Muscle of arm (tissue), 14 donors: ENCODE data around the gene AGPAT1. TPM values are rescaled to one million over a fixed set of nuclear protein-coding genes. Genes with fewer than 3 reads are reported as not detected.
"Not testable (repeated sequence)": the region's sequence is repeated elsewhere in the genome, so short reads cannot be mapped to it uniquely, and the experiment has no call there.

Source experiments
- DNase-seq: peaks from one replicate; pipeline ENCODE4 v3.0.0-alpha.2; 2013
- long read RNA-seq, 11 donors: transcript quantifications; one replicate each; lab custom pipeline, GENCODE V29; 2026
- polyA plus RNA-seq, 12 donors: library from polyadenylated mRNA; unstranded; fragments of 120-200 nt; gene quantifications; one replicate each; pipeline ENCODE4 v1.2.1, GENCODE V29; 2013; ENCODE audit not compliant: insufficient read length in 12 of 12

Gene AGPAT1, protein sequence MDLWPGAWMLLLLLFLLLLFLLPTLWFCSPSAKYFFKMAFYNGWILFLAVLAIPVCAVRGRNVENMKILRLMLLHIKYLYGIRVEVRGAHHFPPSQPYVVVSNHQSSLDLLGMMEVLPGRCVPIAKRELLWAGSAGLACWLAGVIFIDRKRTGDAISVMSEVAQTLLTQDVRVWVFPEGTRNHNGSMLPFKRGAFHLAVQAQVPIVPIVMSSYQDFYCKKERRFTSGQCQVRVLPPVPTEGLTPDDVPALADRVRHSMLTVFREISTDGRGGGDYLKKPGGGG
- 10 to 100 TPM in 11 of 12 donors, not detected in 1; 49.5 to 72.1 (median 60.7) TPM for polyA plus RNA-seq
- long read RNA-seq, donor 1, transcript AGPAT1-206 (7 exons, 2,496 nt): minor isoform, 8 of 35 reads
- long read RNA-seq, donor 1, transcript AGPAT1-203 (7 exons, 2,234 nt): major isoform, 20 of 35 reads
- long read RNA-seq, donor 1, partial matches to known transcripts: 7 of 35 reads
- long read RNA-seq, donor 1, other reads (novel, unspliced or antisense): 0 of 35 reads
- long read RNA-seq, donor 2, transcript AGPAT1-203 (7 exons, 2,234 nt): major isoform, 14 of 16 reads
- long read RNA-seq, donor 2, partial matches to known transcripts: 0 of 16 reads
- long read RNA-seq, donor 2, other reads (novel, unspliced or antisense): 0 of 16 reads
- long read RNA-seq, donor 3, transcript AGPAT1-203 (7 exons, 2,234 nt): major isoform, 6 of 6 reads
- long read RNA-seq, donor 3, partial matches to known transcripts: 0 of 6 reads
- long read RNA-seq, donor 3, other reads (novel, unspliced or antisense): 0 of 6 reads
- long read RNA-seq, donor 4, transcript AGPAT1-203 (7 exons, 2,234 nt): major isoform, 7 of 7 reads
- long read RNA-seq, donor 4, partial matches to known transcripts: 0 of 7 reads
- long read RNA-seq, donor 4, other reads (novel, unspliced or antisense): 0 of 7 reads
- long read RNA-seq, donor 5, transcript AGPAT1-203 (7 exons, 2,234 nt): major isoform, 12 of 13 reads
- long read RNA-seq, donor 5, partial matches to known transcripts: 0 of 13 reads
- long read RNA-seq, donor 5, other reads (novel, unspliced or antisense): 0 of 13 reads
- long read RNA-seq, donor 6, partial matches to known transcripts: 0 of 5 reads
- long read RNA-seq, donor 6, other reads (novel, unspliced or antisense): 0 of 5 reads
- long read RNA-seq, donor 7, transcript AGPAT1-203 (7 exons, 2,234 nt): major isoform, 8 of 8 reads
- long read RNA-seq, donor 7, partial matches to known transcripts: 0 of 8 reads
- long read RNA-seq, donor 7, other reads (novel, unspliced or antisense): 0 of 8 reads
- long read RNA-seq, donor 8, transcript AGPAT1-203 (7 exons, 2,234 nt): major isoform, 11 of 13 reads
- long read RNA-seq, donor 8, partial matches to known transcripts: 0 of 13 reads
- long read RNA-seq, donor 8, other reads (novel, unspliced or antisense): 0 of 13 reads
- long read RNA-seq, donor 9, partial matches to known transcripts: 92 of 95 reads
- long read RNA-seq, donor 9, other reads (novel, unspliced or antisense): 0 of 95 reads
- long read RNA-seq, donor 10, transcript AGPAT1-203 (7 exons, 2,234 nt): major isoform, 13 of 17 reads
- long read RNA-seq, donor 10, partial matches to known transcripts: 0 of 17 reads
- long read RNA-seq, donor 10, other reads (novel, unspliced or antisense): 0 of 17 reads
- long read RNA-seq, donor 11, transcript AGPAT1-203 (7 exons, 2,234 nt): major isoform, 11 of 12 reads
- long read RNA-seq, donor 11, partial matches to known transcripts: 0 of 12 reads
- long read RNA-seq, donor 11, other reads (novel, unspliced or antisense): 0 of 12 reads

DNA sequence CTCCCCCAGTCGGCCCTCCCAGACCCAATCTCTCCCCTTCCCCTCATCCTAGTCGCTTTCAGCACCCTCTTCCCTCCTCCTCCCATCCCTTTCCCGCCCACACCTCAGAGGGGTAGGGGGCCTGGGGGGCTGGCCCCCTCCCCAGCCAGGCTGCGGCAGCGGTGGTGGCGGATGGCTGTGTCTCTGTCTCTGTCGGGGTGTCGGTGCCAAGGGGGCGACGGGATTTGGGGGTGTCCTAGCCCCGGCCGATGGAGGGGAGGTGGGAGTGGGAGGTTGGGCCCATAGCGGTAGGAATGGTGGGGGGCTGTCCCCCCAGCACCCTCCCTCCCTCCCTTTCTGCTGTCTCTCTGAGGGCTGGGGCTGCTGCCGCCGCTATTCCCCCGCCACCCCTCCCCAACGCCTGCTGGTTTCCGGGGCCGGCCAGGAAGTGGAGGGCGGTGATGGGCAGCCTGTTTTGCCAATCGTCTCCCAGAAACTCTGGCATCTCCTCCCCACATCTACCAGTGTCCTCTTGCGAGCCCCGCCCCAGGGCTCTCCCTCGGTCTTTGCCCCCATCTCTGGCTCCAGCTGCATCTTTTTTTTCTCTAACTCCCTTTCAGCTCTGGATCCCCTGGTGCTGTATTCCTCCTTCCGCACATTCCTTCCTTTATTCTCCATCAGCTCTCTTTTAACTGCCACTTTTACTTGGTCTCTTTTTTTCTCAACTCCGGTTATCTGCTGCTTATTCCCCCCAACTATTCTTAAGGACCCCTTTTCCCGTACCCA is at the start of gene AGPAT1:
AGPAT1 (minus strand) TSS at position 374 of the 765 bp plus-strand sequence. CDS start 4,588 bp downstream, outside the sequence.
- peak; percentile 98 for DNase-seq

DNA sequence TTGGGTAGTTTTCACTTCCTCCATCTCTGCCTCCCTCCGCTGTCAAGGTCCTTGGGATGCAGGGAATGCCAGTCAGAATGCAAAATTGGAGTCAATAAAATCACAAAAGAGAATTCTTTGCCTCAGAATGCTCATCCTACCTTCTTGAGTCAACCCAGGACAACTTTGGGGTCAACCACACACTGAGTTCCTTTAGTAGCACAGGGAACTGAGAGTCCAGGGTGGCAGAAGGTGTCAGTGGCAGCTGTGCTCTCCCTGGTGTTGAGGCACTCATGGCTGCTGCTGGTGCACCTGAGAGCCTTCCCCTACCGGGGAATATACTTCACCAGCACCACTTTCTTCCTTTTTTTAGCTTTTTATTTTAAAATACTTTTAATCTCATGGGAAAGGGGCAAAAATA is 48.8 kb upstream of the AGPAT1 start:
- DNase-seq: no peak

DNA sequence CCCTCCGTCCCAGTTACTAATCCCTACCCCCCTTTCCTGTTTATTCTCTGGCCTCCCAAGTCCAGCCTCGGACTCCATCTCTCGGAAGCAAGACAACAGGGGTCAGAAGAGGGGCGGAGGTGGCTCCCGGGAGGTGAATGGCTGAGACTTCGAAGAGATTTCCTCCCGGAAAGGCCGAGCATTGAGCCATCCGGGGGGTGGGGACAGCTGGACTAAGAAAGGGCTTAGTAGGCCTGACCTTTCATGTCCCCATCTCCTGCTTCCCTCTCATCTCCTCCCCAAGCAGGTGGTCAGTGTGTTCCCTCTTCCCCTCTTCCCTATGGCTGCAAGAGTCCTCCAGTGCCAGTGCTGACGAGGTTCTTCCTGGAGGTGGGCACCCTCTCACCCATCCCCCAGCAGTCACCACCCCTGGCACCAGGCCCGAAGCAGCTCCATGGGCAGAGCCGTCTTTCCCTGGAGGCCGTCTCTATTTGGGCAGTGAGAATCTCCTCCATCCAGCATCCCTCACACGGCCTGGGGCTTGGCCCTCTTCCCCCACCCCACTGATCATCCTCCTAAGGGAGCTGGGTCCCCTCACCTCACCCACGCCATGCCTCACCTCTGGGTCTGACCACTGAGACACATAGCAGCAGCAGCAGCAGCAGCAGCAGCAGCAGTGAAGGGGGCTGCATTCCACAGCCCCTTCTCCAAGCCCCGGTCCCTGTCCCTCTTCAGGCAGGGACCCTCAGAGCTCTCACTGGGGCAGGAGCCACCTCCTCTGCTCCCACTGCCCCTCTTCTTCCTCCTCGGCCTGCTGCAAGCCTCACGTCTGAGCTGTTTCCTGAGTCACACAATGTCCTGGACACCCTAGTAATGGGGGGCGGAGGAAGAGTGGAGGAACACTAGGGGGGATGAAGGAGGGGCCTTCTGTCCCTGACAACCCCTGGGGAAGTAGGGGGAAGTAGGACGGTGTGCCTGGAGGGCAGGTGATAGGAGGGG is 47.7 kb upstream of the AGPAT1 start, which contains the start of gene NOTCH4:
NOTCH4 (minus strand) TSS at position 810 of the 978 bp plus-strand sequence; CDS start at position 671, 139 bp downstream.
- DNase-seq: no peak

DNA sequence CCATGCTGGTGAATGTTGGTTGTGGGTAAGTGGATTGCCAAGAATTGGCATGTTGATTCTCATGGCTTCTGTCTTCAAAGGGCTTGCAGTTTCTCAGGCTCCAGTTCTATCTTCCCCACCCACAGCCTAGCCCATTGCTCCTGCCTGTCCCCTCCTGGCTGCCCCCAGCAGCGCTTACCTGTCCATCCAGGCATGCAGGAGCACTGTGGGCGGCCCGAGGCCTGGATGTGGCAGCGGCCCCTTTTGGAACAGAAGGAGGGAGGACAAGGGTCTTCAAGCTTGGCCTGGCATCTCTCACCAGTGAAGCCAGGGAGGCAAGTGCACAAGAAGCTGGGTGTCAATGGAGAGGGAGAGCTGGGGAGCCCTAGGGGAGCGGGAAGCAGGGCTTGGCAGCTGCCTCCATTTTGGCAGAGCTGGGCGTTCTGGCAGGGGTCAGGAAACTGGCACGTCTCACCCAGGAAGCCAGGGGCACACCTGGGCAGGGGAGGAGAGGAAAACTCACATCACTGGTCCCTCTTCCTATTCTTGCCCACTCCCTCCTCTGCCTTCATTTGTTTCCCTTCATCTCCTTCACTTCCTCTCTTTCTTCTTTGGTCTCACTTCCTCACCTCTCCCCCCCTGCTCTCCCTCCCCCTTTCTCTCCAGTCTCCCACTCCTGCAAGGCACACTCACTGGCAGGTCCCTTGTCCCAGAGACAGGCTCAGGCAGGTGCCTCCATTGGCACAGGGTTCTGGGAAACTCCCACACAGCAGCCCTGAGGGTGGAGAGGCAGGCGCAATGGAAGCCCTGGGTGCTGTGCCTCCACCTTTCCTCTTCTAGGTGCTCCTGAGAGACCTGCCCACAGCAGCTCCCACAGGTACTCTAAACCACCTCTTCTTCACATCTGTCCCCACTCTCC is 46.7 kb upstream of the AGPAT1 start:
- no peak for DNase-seq

DNA sequence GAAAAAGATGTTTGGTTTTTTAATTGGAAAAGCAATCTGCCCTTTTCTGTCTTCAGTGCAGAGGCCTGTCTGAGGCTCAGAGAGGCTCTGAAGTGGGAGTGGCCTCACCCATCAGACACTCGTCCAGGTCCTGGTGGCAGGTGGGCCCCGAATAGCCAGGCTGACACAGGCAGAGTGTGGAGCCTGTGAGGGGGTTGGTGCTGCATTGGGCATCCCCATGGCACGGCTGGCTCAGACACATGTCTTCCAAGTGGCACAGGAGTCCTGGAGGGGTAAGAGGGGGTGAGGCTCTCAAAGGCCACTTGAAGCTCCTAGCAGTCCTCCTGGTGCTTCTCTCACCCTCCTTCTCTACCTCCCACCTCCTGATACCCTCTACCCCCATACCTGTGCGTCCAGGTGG is 44.1 kb upstream of the AGPAT1 start:
- no peak for DNase-seq

DNA sequence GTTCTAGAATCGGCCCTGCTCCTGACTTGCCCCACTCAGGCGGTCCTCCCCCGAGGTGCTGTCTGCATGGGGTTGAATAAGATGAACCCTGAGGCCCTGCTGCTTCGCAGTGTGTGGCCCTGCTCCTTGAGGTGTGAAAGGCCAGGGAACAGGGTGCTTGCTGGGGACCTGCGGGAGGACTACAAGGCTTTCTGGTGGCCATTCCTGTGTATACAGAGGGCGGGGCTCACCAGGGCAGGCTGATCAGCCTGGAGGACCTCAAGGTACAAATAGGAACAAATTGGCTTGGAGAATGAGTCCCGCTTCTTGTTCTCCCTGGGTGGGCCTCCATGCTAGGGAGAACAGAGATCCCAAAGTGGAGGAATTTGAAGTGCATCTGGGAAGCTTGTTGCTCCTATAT is 42.3 kb upstream of the AGPAT1 start:
- no peak for DNase-seq

DNA sequence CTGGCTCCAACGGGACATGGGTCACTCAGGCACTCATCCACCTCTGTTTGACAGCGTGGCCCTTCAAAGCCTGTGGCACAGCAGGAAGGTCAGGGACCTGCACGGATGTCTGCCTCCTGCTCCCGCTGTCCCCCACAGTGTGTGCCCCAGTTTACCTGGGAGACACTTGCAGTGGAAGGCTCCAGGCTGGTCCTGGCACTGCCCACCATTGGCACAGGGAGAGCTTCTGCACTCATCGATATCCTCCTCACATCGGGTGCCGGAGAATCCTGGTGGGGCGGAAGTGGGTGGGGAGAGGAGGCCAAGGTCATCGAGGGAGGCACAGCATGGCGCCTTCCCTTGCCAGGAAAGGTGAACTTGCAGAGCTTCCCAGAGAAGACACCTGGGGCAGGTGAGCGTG is 41.1 kb upstream of the AGPAT1 start:
- no peak for DNase-seq

DNA sequence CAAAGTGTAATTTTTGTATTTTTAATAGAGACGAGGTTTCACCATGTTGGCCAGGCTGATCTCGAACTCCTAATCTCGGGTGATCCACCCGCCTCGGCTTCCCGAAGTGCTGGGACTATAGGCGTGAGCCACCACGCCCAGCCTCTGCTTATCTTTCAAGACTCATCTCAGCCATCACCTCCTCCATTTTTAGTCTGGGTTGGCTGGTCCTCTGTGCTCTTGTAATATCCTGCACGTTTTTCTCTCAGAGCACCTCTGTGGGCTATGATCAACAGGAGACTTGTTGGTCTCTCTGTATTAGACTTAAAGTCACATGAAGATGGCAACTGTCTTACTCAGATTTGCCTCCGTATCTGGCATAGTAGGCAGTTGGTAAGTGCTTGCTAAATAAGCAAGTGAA is 40.4 kb upstream of the AGPAT1 start:
- DNase-seq: no peak

DNA sequence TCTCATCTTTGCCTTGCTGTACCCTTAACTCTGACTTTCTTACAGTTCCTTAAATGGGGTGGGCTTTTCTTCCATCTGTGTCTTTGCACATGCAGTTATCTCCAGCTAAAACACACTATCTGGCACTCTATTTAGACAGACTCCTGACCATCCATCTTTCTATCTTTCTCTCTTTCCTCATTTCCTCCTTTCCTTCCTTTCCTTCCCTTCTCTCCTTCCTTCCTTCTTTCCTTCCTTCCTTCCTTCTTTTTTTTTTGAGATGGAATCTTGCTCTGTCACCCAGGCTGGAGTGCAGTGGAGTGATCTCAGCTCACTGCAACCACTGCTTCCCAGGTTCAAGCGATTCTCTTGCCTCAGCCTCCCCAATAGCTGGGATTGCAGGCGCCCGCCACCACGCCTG is 39.7 kb upstream of the AGPAT1 start:
- DNase-seq: no peak

DNA sequence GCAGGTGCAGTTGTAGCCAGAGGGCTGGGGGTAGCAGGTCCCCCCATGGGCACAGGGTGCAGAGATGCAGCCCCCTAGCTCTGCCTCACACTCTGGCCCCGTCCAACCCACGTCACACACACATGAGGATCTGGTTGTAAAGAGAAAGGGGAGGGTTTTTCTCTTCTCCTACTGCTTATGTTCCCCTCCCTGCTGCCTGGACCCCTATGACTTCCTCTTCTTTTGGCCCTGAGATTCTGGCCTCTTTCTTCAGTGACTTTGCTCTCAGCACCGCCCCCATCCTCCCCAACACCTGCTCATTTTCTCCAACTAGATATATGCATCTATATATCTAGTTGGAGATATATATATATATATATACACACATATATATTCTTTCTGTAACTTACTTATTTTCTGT is 38.2 kb upstream of the AGPAT1 start:
- DNase-seq: no peak

DNA sequence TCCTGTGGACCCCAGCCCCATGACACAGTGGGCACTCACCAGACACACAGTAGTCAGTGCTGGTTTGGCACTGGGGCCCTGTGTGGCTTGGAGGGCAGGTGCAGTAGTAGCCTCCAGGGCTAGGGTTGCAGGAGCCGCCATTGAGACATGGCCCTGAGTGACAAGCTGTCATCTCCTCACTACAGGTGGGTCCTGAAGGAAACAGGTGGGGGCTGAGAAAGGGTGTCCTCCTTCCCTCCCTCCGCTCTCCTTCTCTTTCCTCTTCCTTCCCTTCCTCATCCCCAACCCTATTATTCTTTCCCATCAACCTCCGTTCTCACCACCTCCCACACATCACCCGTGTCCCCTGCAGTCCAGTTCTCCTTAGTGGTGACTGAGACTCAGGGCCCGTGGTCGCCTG is 37.8 kb upstream of the AGPAT1 start:
- no peak for DNase-seq

DNA sequence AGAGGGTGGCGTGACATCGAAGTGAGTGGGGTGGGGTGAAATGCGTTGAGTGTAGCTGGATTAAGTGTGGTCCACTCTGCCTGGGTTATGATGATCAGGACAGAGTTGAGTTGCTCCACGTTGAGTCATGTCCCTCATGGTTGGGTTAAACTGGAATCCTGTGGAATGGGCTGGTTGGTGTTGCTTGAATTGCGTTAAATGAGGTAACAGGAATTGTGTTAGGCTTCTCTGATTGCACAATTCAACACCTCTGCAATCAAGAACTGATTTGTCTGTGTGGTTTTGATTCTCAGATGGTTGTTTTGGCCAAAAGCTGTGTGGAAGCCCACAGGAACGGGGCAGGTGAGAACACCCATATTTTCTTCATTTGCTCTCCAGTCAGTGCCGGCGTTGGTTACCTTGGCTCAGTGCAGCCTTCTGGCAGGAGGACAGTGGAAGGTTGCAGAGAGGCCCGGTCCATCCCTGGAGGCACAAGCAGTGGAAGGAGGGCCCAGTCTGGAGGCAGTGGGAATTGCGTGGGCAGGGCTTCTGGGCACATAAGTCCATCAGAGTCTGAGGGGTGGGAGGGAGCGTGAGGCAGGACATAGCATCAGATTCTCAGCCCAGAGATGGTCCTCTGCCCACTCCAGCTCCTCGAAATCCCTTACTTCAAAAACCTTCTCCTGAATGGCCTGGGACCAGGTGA is 36.3 kb upstream of the AGPAT1 start:
- DNase-seq: no peak

DNA sequence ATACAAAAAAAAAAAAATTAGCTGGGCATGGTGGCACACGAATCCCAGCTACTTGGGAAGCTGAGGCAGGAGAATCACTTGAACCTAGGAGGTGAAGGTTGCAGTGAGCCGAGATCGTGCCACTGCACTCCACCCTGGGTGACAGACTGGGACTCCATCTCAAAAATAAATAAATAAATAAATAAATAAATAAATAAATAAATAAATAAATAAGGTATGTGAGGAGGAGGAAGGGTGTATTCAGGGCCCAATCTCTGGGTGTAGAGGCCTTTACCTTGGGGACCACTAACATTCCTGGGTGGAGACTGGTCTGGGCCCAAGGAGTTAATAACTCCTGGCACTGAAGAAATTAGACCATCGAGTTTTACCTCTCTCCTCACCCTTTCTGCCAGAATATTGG is 35.5 kb upstream of the AGPAT1 start:
- not testable (repeated sequence) for DNase-seq

DNA sequence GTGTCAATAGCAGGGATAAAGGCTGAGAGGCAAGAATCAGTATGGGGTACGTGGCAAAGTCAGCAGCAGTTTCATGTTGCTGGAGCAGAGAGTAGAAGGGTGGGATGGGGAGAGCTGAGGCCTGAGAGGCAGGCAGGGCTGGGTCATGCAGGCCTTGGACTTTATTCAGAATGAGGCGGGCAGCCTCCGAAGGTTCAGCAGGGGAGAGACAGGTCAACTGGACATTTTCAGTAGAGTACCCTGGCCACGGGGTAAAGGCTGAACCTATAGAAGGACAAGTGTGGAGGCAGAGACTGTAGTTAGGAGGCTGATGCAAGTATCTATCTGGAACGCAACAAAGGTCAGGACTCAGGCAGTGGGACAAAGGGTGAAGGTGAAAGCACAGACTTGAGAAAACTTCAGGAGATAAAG is 34.3 kb upstream of the AGPAT1 start:
- DNase-seq: no peak

DNA sequence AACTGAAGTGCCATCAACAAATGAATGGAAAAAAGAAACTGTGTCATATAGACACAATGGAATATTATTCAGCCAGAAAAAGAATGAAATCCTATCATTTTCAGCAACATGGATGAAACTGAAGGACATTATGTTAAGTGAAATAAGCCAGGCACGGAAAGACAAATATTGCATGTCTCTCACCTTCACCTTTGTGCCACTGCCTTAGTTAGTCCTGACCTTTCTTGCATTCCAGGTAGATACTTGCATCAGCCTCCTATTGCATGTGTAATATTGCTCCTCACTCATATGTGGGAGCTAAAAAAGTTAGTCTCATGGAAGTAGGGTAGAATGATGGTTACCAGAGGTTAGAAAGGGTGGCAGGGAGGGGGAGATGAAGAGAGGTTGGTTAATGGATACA is 33.1 kb upstream of the AGPAT1 start:
- DNase-seq: no peak

DNA sequence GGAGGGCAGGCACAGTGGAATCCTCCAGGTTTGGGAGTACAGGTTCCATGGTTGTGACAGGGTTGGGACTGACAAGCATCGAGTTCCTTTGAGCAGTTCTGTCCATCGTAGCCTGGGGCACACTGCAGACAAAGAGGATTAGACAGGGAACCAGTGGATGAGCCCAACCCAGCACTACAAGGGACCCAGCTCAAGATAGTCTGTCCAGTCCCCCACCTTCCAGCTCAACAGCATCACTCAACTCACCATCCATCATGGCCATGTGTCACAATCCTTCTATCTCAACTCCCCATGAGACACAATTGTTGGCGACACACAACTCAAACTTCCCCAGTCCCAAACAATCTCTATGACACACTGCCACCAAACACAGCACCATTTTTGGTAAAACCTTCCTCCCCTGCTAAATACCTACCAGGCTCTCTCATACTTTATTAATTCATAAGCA is 28.4 kb upstream of the AGPAT1 start:
- DNase-seq: no peak
